HCT116 (cell line): ENCODE measurements around the gene STOML3. TPM values are rescaled to one million over a fixed set of nuclear protein-coding genes. Genes with fewer than 3 reads are reported as not detected.

ENCODE experiments used
- ATAC-seq: fragments of 200-7000 bp; cut with Tn5 transposase; 2 replicates; pipeline ENCODE4 v1.9.1; 2020; ENCODE audit warnings: mild to moderate bottlenecking, moderate library complexity
- BruUV-seq: library from RNA; stranded (reverse); fragments of 400-500 nt; replicated peaks from 2 replicates; lab custom pipeline; 2021; lab: Mats Ljungman, UMichigan
- CTCF ChIA-PET: fragments of 300-600 bp; sonication (Branson Sonifier 250); formaldehyde crosslinking; loops from one replicate; lab custom pipeline; 2021; ENCODE audit warnings: antibody characterized with exemption; lab: Charles Lee
- POLR2A ChIA-PET: fragments of 300-600, 350-600 bp; sonication (Branson Sonifier 250); formaldehyde crosslinking; loops from one replicate; lab custom pipeline; 2021; ENCODE audit warnings: antibody characterized with exemption; lab: Charles Lee
- RAD21 ChIA-PET, 2 experiments: fragments of 300-600 bp; sonication (Branson Sonifier 250); formaldehyde crosslinking; loops; one replicate each; lab custom pipeline; 2023; ENCODE audit warnings: low total read pairs in 2 of 2; ENCODE audit not compliant: uncharacterized antibody in 2 of 2, unreplicated experiment in 2 of 2, low non-redundant PET in 1 of 2; lab: Charles Lee
- DNase-seq: peaks from one replicate; pipeline ENCODE4 v3.0.0-alpha.2; 2010; ENCODE audit warnings: low read depth, low spot score
- H2AFZ ChIP-seq: fragments of 200-600 bp; shearing (Covaris generic), sonication (generic); 2 replicates; pipeline ENCODE4 v1.6.1; 2017; ENCODE audit warnings: low read depth, mixed run types, mixed read lengths, antibody characterized with exemption, low read length; ENCODE audit not compliant: poor library complexity, severe bottlenecking
- H3K27ac ChIP-seq: 2 replicates; pipeline ENCODE4 v1.5.1; 2012; ENCODE audit warnings: low read depth, low read length
- H3K27me3 ChIP-seq: fragments of 200-600 bp; sonication (generic); 2 replicates; pipeline ENCODE4 v1.6.1; 2016; ENCODE audit warnings: mixed run types, low read length, mixed read lengths; ENCODE audit not compliant: insufficient read depth
- H3K36me3 ChIP-seq, 2 experiments: fragments of 200-500 bp in 1 of 2; fragments of 200-600 bp in 1 of 2; sonication (Bioruptor generic) in 1 of 2; sonication (generic) in 1 of 2; 2 replicates each; pipeline versions ENCODE4 v1.5.1 to v1.6.1; 2014 to 2016; ENCODE audit warnings: low read length in 2 of 2, inconsistent platforms in 1 of 2, mixed read lengths in 1 of 2, mixed run types in 1 of 2; ENCODE audit not compliant: insufficient read depth in 2 of 2, control insufficient read depth in 1 of 2
- H3K4me1 ChIP-seq, 2 experiments: fragments of 200-600 bp in 1 of 2; sonication (generic) in 1 of 2; 2 replicates each; pipeline versions ENCODE4 v1.5.1 to v1.6.1; 2012 to 2017; ENCODE audit warnings: low read length in 2 of 2, inconsistent platforms in 1 of 2, mild to moderate bottlenecking in 1 of 2, mixed read lengths in 1 of 2, mixed run types in 1 of 2, moderate library complexity in 1 of 2; ENCODE audit not compliant: insufficient read depth in 2 of 2, control insufficient read depth in 1 of 2
- H3K4me2 ChIP-seq: fragments of 200-600 bp; sonication (generic); 2 replicates; pipeline ENCODE4 v1.6.1; 2017; ENCODE audit warnings: mixed run types, low read length, mixed read lengths
- H3K4me3 ChIP-seq, 2 experiments: fragments of 200-600 bp in 1 of 2; sonication (generic) in 1 of 2; replicated peaks in 1 of 2; 2 replicates each; pipeline ENCODE4 v1.5.1; 2011 to 2016; ENCODE audit warnings: low read length in 2 of 2, control low read depth in 1 of 2, low read depth in 1 of 2, mild to moderate bottlenecking in 1 of 2, mixed read lengths in 1 of 2, mixed run types in 1 of 2
- H3K79me2 ChIP-seq: fragments of 200-600 bp; sonication (generic); 2 replicates; pipeline ENCODE4 v1.6.1; 2017; ENCODE audit warnings: mild to moderate bottlenecking, mixed run types, low read length, moderate library complexity, mixed read lengths; ENCODE audit not compliant: insufficient read depth
- H3K9ac ChIP-seq: fragments of 200-600 bp; sonication (generic); 2 replicates; pipeline ENCODE4 v1.6.1; 2016; ENCODE audit warnings: low read length, mixed read lengths
- H3K9me2 ChIP-seq: fragments of 200-600 bp; sonication (generic), shearing (Covaris generic); 2 replicates; pipeline ENCODE4 v1.6.1; 2017; ENCODE audit warnings: mixed run types, mild to moderate bottlenecking, moderate library complexity; ENCODE audit not compliant: insufficient read depth
- H3K9me3 ChIP-seq, 2 experiments: fragments of 200-500 bp in 1 of 2; fragments of 200-600 bp in 1 of 2; sonication (Bioruptor generic) in 1 of 2; sonication (generic) in 1 of 2; 2 replicates each; pipeline ENCODE4 v1.6.1; 2014 to 2017; ENCODE audit warnings: low read length in 2 of 2, mixed read lengths in 2 of 2, inconsistent platforms in 1 of 2, low read depth in 1 of 2, mild to moderate bottlenecking in 1 of 2, mixed run types in 1 of 2, moderate library complexity in 1 of 2; ENCODE audit not compliant: control insufficient read depth in 1 of 2, insufficient read depth in 1 of 2
- H4K20me1 ChIP-seq: fragments of 200-600 bp; sonication (generic), shearing (Covaris generic); 2 replicates; pipeline ENCODE4 v1.6.1; 2017; ENCODE audit warnings: mixed run types, mild to moderate bottlenecking, moderate library complexity; ENCODE audit not compliant: insufficient read depth
- CBX3 ChIP-seq: IDR thresholded peaks from 2 replicates; pipeline ENCODE4 v1.6.1; 2012; ENCODE audit warnings: low read depth
- EGR1 ChIP-seq: IDR thresholded peaks from 2 replicates; pipeline ENCODE4 v1.6.1; 2012; ENCODE audit warnings: low read depth
- ELF1 ChIP-seq: IDR thresholded peaks from 2 replicates; pipeline ENCODE4 v1.6.1; 2012; ENCODE audit warnings: low read depth, borderline replicate concordance
- EZH2 ChIP-seq: fragments of 200-600 bp; sonication (generic); IDR thresholded peaks from 2 replicates; pipeline ENCODE4 v1.6.1; 2017; ENCODE audit warnings: antibody characterized with exemption, mixed run types
- POLR2A ChIP-seq: IDR thresholded peaks from 2 replicates; pipeline ENCODE4 v1.7.0; 2011; ENCODE audit warnings: borderline replicate concordance; ENCODE audit not compliant: insufficient read depth, insufficient read length; ENCODE audit errors: extremely low read depth
- SIN3A ChIP-seq: IDR thresholded peaks from 2 replicates; pipeline ENCODE4 v1.6.1; 2012; ENCODE audit warnings: low read depth
- ZNF274 ChIP-seq: fragments of 200-500 bp; sonication (Bioruptor generic); IDR thresholded peaks from 2 replicates; pipeline ENCODE4 v1.6.1; 2014; ENCODE audit warnings: mild to moderate bottlenecking, low read depth, low read length, inconsistent platforms
- intact Hi-C: fragments of 100-400 bp; cut with micrococcal nuclease; formaldehyde crosslinking; loops from 2 replicates; pipeline ENCODE4 v1.10.0; 2022
- total RNA-seq: library from RNA; stranded (reverse); gene quantifications from one replicate; pipeline ENCODE4 v1.2.1, GENCODE V29; 2021; ENCODE audit not compliant: unreplicated experiment
- TF ChIP-seq, protein P1 (sequence below): IDR thresholded peaks from 2 replicates; pipeline ENCODE4 v1.6.1; 2012; ENCODE audit warnings: low read depth

The STOML3 gene
- total RNA-seq, 1 experiment from 2014 or later = not detected

DNA sequence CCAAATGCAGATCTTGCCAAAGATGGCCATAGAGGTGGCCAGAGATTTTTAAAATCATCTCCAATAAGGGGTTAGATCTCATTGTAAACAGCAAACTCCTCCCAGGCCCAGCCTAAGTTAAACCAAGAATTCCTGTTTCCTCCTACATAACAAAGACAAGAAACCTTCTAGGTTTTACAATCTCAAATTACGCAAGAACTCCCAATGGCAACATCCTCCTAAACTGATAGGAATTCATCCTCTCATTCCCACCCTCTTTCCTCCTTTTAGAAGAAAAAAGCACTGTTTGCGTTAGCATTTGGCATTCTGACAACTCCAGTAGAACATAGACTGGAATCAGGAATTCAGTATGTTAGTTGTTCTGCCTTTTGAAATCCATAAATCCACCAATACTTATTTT lies 32.7 kb upstream of the STOML3 start:
- no peak overlapping the region for H3K4me2 ChIP-seq
- H4K20me1 ChIP-seq = no peaks in the 10 kb centered on the region
- H3K9me2 ChIP-seq = no peaks in the 10 kb centered on the region
- H3K27me3 ChIP-seq = no peaks in the 10 kb centered on the region
- no TSS peak for BruUV-seq
- no peak for DNase-seq
- no peaks in the 10 kb centered on the region for H3K4me1 ChIP-seq
- intact Hi-C loops = no loop called here
- ATAC-seq = no peak
- no peak overlapping the region for H3K9ac ChIP-seq
- ChIA-PET POLR2A (no interaction called here), CTCF (no interaction called here), RAD21 (no interaction called here)
- TF ChIP-seq EGR1 = no peak
- TF ChIP-seq SIN3A = no peak
- no peak for TF ChIP-seq POLR2A
- TF ChIP-seq ZNF274 = no peak
- no peak overlapping the region for H3K27ac ChIP-seq
- H3K79me2 ChIP-seq = no peaks in the 10 kb centered on the region
- H3K9me3 ChIP-seq = no peaks in the 10 kb centered on the region
- peaks cover 14 to 38% of the 10 kb centered on the region in 2 experiments for H3K36me3 ChIP-seq
- H3K4me3 ChIP-seq = no peak overlapping the region
- H2AFZ ChIP-seq = no peak overlapping the region

DNA sequence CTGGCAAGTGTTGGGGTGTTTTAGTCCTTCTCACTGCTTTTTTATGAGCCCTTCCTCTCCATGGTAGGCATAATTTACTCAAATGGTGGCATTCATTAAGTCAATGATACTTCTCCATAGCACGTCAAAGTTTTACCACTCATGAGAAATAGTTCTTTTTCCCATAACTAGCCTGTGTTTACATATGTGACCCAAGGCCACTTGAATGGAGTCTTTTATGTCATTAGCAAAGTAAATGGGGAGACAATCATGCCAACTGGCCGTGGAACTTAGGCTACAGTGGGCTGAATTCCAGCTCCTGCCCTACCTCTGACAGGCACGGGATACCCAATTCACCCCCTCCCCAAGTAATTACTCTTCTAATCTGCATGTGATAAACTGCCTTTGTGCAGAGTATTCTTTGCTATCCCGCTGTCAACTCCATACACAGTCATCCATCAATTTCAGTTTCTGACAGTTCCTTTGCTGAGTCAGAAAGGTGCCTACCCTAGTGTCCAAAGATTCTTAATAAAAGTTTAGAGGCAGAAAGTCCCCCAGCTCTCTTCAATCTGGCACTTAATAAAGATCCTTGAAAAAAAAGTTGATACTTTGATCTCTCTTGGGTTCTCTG lies 30.3 kb upstream of the STOML3 start:
- no peak overlapping the region for H3K27ac ChIP-seq
- no peaks in the 10 kb centered on the region for H3K4me1 ChIP-seq
- TF ChIP-seq SIN3A (no peak), EZH2 (no peak), ELF1 (no peak), CBX3 (no peak)
- TF ChIP-seq, protein P1, sequence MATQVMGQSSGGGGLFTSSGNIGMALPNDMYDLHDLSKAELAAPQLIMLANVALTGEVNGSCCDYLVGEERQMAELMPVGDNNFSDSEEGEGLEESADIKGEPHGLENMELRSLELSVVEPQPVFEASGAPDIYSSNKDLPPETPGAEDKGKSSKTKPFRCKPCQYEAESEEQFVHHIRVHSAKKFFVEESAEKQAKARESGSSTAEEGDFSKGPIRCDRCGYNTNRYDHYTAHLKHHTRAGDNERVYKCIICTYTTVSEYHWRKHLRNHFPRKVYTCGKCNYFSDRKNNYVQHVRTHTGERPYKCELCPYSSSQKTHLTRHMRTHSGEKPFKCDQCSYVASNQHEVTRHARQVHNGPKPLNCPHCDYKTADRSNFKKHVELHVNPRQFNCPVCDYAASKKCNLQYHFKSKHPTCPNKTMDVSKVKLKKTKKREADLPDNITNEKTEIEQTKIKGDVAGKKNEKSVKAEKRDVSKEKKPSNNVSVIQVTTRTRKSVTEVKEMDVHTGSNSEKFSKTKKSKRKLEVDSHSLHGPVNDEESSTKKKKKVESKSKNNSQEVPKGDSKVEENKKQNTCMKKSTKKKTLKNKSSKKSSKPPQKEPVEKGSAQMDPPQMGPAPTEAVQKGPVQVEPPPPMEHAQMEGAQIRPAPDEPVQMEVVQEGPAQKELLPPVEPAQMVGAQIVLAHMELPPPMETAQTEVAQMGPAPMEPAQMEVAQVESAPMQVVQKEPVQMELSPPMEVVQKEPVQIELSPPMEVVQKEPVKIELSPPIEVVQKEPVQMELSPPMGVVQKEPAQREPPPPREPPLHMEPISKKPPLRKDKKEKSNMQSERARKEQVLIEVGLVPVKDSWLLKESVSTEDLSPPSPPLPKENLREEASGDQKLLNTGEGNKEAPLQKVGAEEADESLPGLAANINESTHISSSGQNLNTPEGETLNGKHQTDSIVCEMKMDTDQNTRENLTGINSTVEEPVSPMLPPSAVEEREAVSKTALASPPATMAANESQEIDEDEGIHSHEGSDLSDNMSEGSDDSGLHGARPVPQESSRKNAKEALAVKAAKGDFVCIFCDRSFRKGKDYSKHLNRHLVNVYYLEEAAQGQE = no peak
- TF ChIP-seq, all 23 proteins: peak for 0
- Histone ChIP-seq H4K20me1 (no peaks in the 10 kb centered on the region), H3K9me3 (no peaks in the 10 kb centered on the region), H3K4me2 (no peak overlapping the region), H3K79me2 (no peaks in the 10 kb centered on the region), H3K4me3 (no peak overlapping the region), H3K9ac (no peak overlapping the region), H3K27me3 (no peaks in the 10 kb centered on the region), H3K36me3 (peaks cover 4 to 31% of the 10 kb centered on the region in 2 experiments; a peak in 3 of 4 replicates), H3K9me2 (no peaks in the 10 kb centered on the region), H2AFZ (no peak overlapping the region)
- POLR2A ChIA-PET = no interaction called here
- RAD21 ChIA-PET = no interaction called here
- ATAC-seq = no peak
- CTCF ChIA-PET = no interaction called here
- DNase-seq = no peak
- no TSS peak for BruUV-seq
- intact Hi-C loops = no loop called here
